GM18907 (cell line): ENCODE results near the gene COBL.

Experiments used
- ATAC-seq: cut with Tn5 transposase; IDR thresholded peaks from one replicate; pipeline ENCODE4 v1.9.1; 2021; ENCODE audit warnings: mild to moderate bottlenecking, moderate library complexity; ENCODE audit not compliant: unreplicated experiment

COBL gene

DNA sequence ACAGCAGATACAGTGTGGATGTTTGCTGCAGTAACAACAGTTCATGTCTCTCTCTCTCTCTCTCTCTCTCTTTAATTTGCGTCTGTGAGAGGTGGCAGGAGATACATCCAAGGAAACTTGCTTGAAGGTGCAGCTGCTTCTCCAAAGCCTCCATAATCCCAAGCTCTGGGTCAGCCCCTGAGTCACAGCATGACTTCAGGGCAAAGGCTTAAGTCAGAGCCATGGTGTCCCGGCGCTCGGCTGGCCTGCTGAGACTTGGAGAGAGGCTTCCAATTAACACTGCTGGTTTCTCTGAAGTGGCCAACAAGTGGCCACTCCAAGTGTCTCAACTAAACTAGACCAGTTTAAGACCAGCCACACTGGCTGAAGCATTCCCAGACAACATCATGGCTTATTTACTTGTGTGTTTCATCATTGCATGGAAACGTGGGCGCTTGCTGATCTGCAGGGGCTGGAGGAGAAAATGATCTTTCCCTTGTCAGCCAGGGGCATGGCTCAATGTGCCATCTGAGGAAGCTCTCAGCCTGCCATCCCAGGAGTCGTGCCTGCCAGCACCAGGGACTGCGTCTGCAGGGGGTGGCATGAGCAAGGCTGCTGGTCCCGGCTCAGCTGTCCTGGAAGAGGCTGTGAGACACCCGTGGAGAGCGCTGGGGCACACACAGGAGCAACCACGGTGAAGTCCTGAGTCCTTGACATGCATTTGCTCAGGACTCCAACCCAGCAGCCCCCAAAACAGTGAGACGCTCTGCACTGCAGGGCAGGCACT lies 254.2 kb downstream of the COBL start:
- no peak for ATAC-seq

DNA sequence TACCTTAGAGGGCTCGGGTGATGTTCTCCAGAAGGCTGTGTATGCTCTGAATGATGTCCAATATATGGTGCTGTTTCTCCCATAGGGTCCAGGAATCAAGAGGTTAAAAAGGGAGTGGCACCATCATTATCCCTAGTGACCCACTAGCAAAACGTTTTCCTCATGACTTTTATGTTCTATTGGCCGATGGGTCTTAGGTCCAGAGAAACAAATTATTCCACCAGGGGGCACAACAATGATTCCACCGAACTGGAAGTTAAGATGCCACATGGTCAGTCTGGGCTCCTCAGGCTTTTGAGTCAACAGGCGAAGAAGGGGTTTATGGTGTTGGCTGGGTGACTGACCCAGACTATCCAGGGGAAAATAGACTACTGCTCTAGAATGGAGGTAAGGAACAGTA lies 256.1 kb downstream of the COBL start:
- no peak for ATAC-seq

GRCh38 chr7:51059504-51060142 lies 257.0 kb downstream of the COBL start:
- no peak for ATAC-seq

GRCh38 chr7:51058764-51059163 lies 257.8 kb downstream of the COBL start:
- ATAC-seq, result no peak

DNA sequence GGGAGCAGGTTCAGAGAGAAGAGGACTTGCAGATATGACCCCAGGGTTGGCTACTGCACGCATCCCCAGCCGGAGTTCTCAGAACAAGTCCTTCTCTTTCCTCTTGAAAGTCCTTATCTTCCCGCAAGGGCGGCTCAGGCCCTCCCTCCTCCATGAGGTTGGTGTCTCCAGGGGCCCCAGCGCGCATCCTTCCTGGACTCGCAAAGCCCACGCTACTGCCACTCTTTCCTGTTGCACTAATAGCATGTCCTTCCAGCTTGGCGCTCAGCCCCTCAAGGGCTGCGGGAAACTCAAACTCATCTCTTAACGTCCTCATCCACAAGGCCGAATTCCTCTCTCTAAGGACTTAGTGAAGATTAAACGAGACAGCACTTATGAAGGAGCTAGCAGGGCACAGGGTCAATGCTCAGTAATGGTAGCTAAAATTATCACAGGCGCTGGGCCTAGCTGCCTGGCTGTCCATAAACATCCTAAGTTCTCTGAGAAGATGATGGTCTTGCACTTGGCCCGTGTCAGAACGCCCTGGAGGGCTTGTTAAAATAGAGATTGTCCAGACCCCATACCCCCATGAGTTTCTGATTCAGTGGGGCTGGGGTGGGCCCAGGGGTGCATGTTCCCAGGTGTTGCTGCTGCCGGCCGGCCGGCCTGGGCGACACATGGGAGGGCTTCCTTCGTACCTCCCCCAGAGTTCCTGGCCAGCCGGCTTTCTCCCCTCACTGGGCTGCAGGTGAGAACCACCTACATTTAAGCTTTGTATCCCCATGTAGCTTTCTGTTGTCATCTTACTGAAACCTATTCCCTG lies 261.4 kb downstream of the COBL start:
- ATAC-seq, result no peak

GRCh38 chr7:51054231-51054630 lies 262.4 kb downstream of the COBL start:
- ATAC-seq, result no peak

DNA sequence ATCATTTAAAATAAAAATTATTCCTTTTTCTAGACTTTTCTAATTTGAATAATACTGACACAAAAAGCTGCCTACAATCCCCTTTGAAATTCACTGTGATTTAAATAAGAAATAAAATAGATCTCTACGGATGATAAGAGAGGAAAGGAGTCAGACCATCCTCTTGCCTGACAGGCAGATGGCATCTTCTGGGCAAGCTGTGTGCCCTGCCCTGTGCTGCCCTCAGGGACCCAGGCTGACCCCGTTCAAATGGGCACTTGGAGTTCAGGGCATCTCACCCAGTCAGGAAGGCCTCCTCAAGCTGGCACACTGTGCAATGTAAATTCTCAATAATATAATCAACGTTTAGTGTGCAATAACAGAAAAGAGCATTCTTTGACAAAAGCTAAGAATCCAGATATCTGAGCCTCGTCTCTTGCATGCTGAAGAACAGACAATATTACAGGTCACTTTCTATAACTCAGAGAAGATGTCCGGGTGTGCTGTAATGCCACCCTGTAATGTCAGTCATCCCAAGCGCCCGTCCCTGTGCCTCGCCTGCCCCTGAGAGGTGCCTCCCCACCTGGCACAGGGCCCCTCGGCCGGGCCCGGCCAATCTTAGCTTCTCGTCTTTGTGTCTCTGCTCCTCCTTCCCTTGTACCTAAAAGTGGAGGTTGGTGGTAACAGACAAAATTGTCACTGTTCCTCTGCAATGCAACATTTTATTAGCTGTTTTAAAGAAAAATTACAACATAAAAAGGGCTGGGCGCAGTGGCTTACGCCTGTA lies 263.3 kb downstream of the COBL start:
- no peak for ATAC-seq

- ATAC-seq, result no peak
Observed at GRCh38 chr7:51046482-51046881, 270.1 kb downstream of the COBL start.

DNA sequence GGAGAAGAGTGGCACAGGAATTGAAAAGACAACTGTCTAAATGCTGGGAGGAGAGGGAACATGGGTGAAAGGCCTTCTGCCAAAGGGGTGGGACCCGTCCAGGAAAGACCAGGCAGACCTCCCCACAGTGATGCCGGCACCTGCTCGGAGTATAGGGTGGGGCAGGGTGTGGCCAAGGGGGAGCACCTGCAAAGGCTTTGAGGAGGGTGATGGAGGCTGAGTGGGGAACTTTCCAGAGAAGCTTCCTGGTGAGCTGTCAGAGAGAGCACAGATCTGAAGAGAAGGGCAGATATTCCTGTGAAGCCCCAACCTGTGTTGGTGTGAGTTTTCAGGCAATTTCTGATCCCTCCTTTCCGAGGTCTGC lies 270.5 kb downstream of the COBL start:
- no peak for ATAC-seq

GRCh38 chr7:51045319-51046102 lies 271.1 kb downstream of the COBL start:
- no peak for ATAC-seq

DNA sequence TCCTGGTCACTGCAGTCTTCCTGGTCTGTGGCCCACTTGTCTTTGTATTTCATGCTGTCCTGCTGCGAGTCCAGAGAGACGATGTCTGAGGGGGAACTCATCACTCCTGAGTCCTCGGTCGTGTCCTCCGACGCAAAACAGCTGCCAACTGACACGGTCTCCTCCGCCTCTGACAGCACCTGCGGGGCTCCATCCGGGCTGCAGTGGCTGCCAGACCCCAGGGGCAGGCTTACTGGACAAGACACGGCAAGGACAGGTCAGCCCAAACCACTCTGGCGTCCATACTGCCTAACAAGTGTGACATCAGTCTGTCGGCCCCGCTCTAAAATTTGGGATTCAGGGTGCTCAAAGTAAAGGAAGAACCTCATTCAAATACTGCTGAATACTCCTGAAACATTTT lies 273.1 kb downstream of the COBL start:
- no peak for ATAC-seq

DNA sequence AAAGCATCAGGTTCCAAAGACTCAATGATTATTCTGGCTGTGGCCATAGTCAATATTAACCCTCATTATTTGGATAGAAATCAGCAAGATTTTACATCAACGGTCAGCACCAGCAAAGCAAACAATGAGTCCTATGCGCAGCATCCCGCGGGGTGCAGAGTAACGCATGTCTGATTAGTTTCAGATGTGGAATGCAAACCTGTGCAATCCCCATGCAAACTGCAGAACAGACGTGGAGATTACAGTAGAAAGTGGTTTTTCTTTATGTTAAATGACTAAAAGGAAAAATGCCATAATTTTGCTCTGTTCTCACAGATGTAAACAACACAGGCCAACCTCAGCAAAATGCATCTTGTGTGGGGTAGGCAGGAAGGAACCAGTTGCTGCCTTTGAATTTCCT lies 275.8 kb downstream of the COBL start:
- ATAC-seq, result no peak

DNA sequence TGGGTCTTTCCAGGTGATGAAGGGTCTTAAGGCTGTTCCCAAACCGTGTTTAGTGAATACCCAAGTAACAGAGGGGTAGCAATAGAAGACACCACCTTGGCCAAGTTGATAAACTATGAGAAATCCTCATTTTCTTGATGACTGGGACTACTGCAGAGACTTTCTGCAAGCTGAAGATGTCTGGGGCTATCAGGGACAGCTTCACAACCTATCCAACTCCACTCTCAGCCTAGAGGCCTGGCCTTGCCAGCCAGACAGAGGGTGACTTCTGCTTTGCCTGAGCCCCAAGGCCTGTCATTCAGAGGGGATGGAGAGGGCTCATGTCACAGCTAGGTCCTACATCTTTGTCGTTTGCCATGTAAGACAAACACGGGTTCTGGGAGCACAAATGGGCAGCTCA lies 278.0 kb downstream of the COBL start:
- ATAC-seq, result no peak

GRCh38 chr7:51035716-51036115 lies 280.9 kb downstream of the COBL start:
- ATAC-seq, result no peak

DNA sequence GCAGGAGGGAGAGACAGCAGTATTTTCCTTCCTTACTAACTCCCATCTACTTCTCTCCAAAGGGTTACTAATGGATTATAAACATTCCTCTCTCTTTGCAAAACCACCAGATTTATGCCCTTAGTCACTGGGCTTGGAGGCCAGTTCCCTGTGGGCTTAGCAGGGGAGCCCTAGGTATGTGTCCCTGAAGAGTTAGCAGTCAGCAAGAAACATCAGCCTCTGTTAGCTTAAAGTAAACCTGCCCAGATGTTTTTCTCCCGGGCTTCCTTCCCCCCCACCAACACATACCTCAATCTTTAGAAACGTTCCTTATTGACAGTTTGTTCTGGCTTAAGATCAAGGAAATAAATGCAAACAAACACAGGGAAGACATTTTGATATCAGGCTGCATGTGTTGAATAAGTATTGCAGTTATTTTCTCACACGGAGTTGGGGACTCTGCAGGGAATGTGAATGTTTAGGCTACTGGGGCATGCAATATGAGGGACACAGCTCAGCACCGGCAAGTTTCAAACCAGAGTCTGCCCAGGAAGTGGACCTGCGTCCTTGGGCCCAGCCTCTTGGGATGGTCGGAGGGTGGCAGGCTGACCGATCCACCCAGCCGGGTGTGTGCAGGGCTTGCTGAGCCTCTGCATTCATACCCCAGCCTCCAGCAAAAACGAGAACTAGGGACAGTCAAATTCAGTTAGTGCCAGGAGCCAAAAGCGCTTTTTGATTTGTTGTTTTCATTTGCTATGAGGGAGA lies 281.9 kb downstream of the COBL start:
- no peak for ATAC-seq

- ATAC-seq, result no peak
Observed at GRCh38 chr7:51033727-51034520, 282.7 kb downstream of the COBL start.

GRCh38 chr7:51031791-51032515 lies 284.7 kb downstream of the COBL start:
- no peak for ATAC-seq

- ATAC-seq, result no peak
Observed at GRCh38 chr7:51031216-51031615, 285.4 kb downstream of the COBL start.
